Peyer's patch (tissue), 4 donors: Measurements from ENCODE around the gene GLIS1. TPM values are rescaled to one million over a fixed set of nuclear protein-coding genes. Genes with fewer than 3 reads are reported as not detected.

Source experiments
- DNase-seq, 3 donors: peaks; one replicate each; pipeline ENCODE4 v3.0.0-alpha.2; 2017 to 2019
- H3K27ac ChIP-seq, 4 donors: fragments of 200-600 bp; sonication (generic); one replicate each; pipeline ENCODE4 v1.5.1; 2016 to 2019
- H3K27me3 ChIP-seq, 2 donors: fragments of 200-600 bp; sonication (generic); one replicate each; pipeline ENCODE4 v1.5.1; 2019
- H3K36me3 ChIP-seq, 3 donors: fragments of 200-600 bp; sonication (generic); one replicate each; pipeline ENCODE4 v1.5.1; 2016 to 2019
- H3K4me1 ChIP-seq, 4 donors: fragments of 200-600 bp; sonication (generic); one replicate each; pipeline ENCODE4 v1.5.1; 2016 to 2019
- H3K4me3 ChIP-seq, 4 donors: fragments of 200-600 bp; sonication (generic); 1 replicate in 3 of 4; 2 replicates in 1 of 4; pipeline ENCODE4 v1.5.1; 2016 to 2019; ENCODE audit warnings: mild to moderate bottlenecking in 1 of 4
- H3K9me3 ChIP-seq, 4 donors: fragments of 200-600 bp; sonication (generic); one replicate each; pipeline ENCODE4 v1.5.1; 2016 to 2019; ENCODE audit warnings: mild to moderate bottlenecking in 1 of 4
- CTCF ChIP-seq, 6 experiments: fragments of 450-650 bp in 4 of 6; fragments of 200-600 bp in 2 of 6; sonication (generic) in 1 of 6; IDR thresholded peaks; one replicate each; pipeline ENCODE4 v1.5.1; 2017 to 2019; ENCODE audit warnings: antibody characterized with exemption in 6 of 6, mild to moderate bottlenecking in 3 of 6, moderate library complexity in 1 of 6
- POLR2A ChIP-seq, 2 donors: fragments of 450-650 bp; IDR thresholded peaks; one replicate each; pipeline ENCODE4 v1.5.1; 2017; ENCODE audit warnings: antibody characterized with exemption in 2 of 2, mild to moderate bottlenecking in 2 of 2, moderate library complexity in 2 of 2
- total RNA-seq, 4 donors: library from RNA; depleted of rRNA; stranded (reverse); fragments of >200 nt; gene quantifications; one replicate each; pipeline ENCODE4 v1.1.0, GENCODE V29; 2016

Gene GLIS1
- total RNA-seq, 4 donors from 2014 or later = 0.54 to 1.7 (median 0.66) TPM; not detected in 1

- Histone ChIP-seq H3K4me3 (no peak overlapping the region), H3K27me3 (no peaks in the 10 kb centered on the region), H3K36me3 (no peaks in the 10 kb centered on the region), H3K4me1 (no peaks in the 10 kb centered on the region), H3K27ac (no peak overlapping the region), H3K9me3 (no peaks in the 10 kb centered on the region)
- TF ChIP-seq CTCF (IDR thresholded peaks at IDR 0.05) = no peak
- TF ChIP-seq POLR2A (IDR thresholded peaks at IDR 0.05) = no peak
- no peak for DNase-seq
Observed at GRCh38 chr1:53625766-53626520, 113.0 kb downstream of the GLIS1 start.

- Histone ChIP-seq H3K27ac (no peak overlapping the region), H3K4me1 (no peaks in the 10 kb centered on the region), H3K9me3 (no peaks in the 10 kb centered on the region), H3K27me3 (no peaks in the 10 kb centered on the region), H3K36me3 (no peaks in the 10 kb centered on the region), H3K4me3 (no peak overlapping the region)
- DNase-seq = peak in 1 of 3 donors; percentile 40
- TF ChIP-seq CTCF (IDR thresholded peaks at IDR 0.05) (no peak), POLR2A (IDR thresholded peaks at IDR 0.05) (no peak)
Observed at GRCh38 chr1:53625049-53625448, 113.9 kb downstream of the GLIS1 start.

GRCh38 chr1:53622531-53622930 lies 116.4 kb downstream of the GLIS1 start:
- TF ChIP-seq POLR2A (IDR thresholded peaks at IDR 0.05) (no peak), CTCF (IDR thresholded peaks at IDR 0.05) (no peak)
- H3K27me3 ChIP-seq = no peaks in the 10 kb centered on the region
- no peak overlapping the region for H3K4me3 ChIP-seq
- H3K27ac ChIP-seq = no peak overlapping the region
- no peaks in the 10 kb centered on the region for H3K4me1 ChIP-seq
- DNase-seq = peak in 1 of 3 donors; percentile 22
- no peaks in the 10 kb centered on the region for H3K9me3 ChIP-seq
- H3K36me3 ChIP-seq = no peaks in the 10 kb centered on the region

GRCh38 chr1:53621144-53621543 lies 117.8 kb downstream of the GLIS1 start:
- peak in 1 of 3 donors; percentile 33 for DNase-seq
- Histone ChIP-seq H3K4me3 (no peak overlapping the region), H3K36me3 (no peaks in the 10 kb centered on the region), H3K27ac (peak overlapping the region in 1 of 4 donors; percentile 12), H3K4me1 (no peaks in the 10 kb centered on the region), H3K27me3 (no peaks in the 10 kb centered on the region), H3K9me3 (no peaks in the 10 kb centered on the region)
- TF ChIP-seq POLR2A (IDR thresholded peaks at IDR 0.05) = no peak
- TF ChIP-seq CTCF (IDR thresholded peaks at IDR 0.05) = no peak

- TF ChIP-seq POLR2A (IDR thresholded peaks at IDR 0.05) (no peak), CTCF (IDR thresholded peaks at IDR 0.05) (no peak)
- Histone ChIP-seq H3K9me3 (no peaks in the 10 kb centered on the region), H3K27me3 (no peaks in the 10 kb centered on the region), H3K36me3 (no peaks in the 10 kb centered on the region), H3K4me3 (no peak overlapping the region), H3K4me1 (no peaks in the 10 kb centered on the region), H3K27ac (peak overlapping the region in 2 of 4 donors; percentile 39)
- DNase-seq = peak in 1 of 3 donors; percentile 44
Observed at GRCh38 chr1:53620061-53620855, 118.7 kb downstream of the GLIS1 start.
